Neural cell (in vitro differentiated cells): Measurements from ENCODE around the gene TMEM187. TPM values are rescaled to one million over a fixed set of nuclear protein-coding genes. Genes with fewer than 3 reads are reported as not detected.

Experiments used
- H2AFZ ChIP-seq: fragments of 200-600, 300-800 bp; sonication (generic), shearing (Covaris generic); 2 replicates; pipeline ENCODE4 v1.6.0; 2014; ENCODE audit warnings: low read depth, mild to moderate bottlenecking, antibody characterized with exemption, low read length, moderate library complexity
- H3F3A ChIP-seq: fragments of 200-600 bp; shearing (Covaris generic); 2 replicates; pipeline ENCODE4 v1.6.1; 2016; ENCODE audit warnings: mild to moderate bottlenecking, moderate library complexity, mixed read lengths, antibody characterized with exemption, low read length; ENCODE audit not compliant: insufficient read depth, poor library complexity, severe bottlenecking
- H3K27ac ChIP-seq: fragments of 200-600, 300-800 bp; sonication (generic), shearing (Covaris generic); 2 replicates; pipeline ENCODE4 v1.5.1; 2014; ENCODE audit warnings: mild to moderate bottlenecking, low read length, moderate library complexity
- H3K27me3 ChIP-seq: fragments of 300-800, 200-600 bp; sonication (generic), shearing (Covaris generic); 2 replicates; pipeline ENCODE4 v1.6.0; 2014; ENCODE audit warnings: mild to moderate bottlenecking, low read depth, low read length, moderate library complexity; ENCODE audit not compliant: insufficient read depth
- H3K36me3 ChIP-seq: fragments of 300-800, 200-600 bp; sonication (generic), shearing (Covaris generic); 2 replicates; pipeline ENCODE4 v1.5.1; 2014; ENCODE audit warnings: mild to moderate bottlenecking, antibody characterized with exemption, low read length, moderate library complexity; ENCODE audit not compliant: insufficient read depth
- H3K4me2 ChIP-seq: fragments of 300-800, 200-600 bp; sonication (generic), shearing (Covaris generic); 2 replicates; pipeline ENCODE4 v1.6.0; 2014; ENCODE audit warnings: mild to moderate bottlenecking, low read length
- H3K4me3 ChIP-seq: fragments of 300-800, 200-600 bp; sonication (generic), shearing (Covaris generic); 2 replicates; pipeline ENCODE4 v1.5.1; 2014; ENCODE audit warnings: mild to moderate bottlenecking, low read length, moderate library complexity
- H3K79me2 ChIP-seq: fragments of 200-600 bp; shearing (Covaris generic); replicated peaks from 2 replicates; pipeline ENCODE4 v1.6.0; 2014; ENCODE audit warnings: mild to moderate bottlenecking, low read length, moderate library complexity; ENCODE audit not compliant: insufficient read depth
- H3K9ac ChIP-seq: fragments of 300-800, 200-600 bp; sonication (generic), shearing (Covaris generic); 2 replicates; pipeline ENCODE4 v1.6.1; 2016; ENCODE audit warnings: mild to moderate bottlenecking, low read length, mixed read lengths
- H3K9me2 ChIP-seq: fragments of 200-600 bp; shearing (Covaris generic); 2 replicates; pipeline ENCODE4 v1.6.1; 2016; ENCODE audit warnings: mild to moderate bottlenecking, low read length, mixed read lengths; ENCODE audit not compliant: insufficient read depth
- H3K9me3 ChIP-seq: fragments of 200-600, 300-800 bp; sonication (generic), shearing (Covaris generic); 2 replicates; pipeline ENCODE4 v1.6.1; 2016; ENCODE audit warnings: mild to moderate bottlenecking, mixed run types, low read length, moderate library complexity, mixed read lengths
- H4K20me1 ChIP-seq: fragments of 200-600 bp; shearing (Covaris generic); 2 replicates; pipeline ENCODE4 v1.6.1; 2016; ENCODE audit warnings: mild to moderate bottlenecking, mixed run types; ENCODE audit not compliant: insufficient read depth
- EP300 ChIP-seq: fragments of 450-650 bp; conservative IDR thresholded peaks from 2 replicates; pipeline ENCODE4 v1.6.1; 2014; ENCODE audit warnings: antibody characterized with exemption, mild to moderate bottlenecking, moderate library complexity; ENCODE audit not compliant: poor library complexity, severe bottlenecking
- EZH2 ChIP-seq: fragments of 200-600, 300-800 bp; shearing (Covaris generic), sonication (generic); IDR thresholded peaks from 2 replicates; pipeline ENCODE4 v1.6.1; 2014; ENCODE audit warnings: antibody characterized with exemption, low read length, borderline replicate concordance, mild to moderate bottlenecking; ENCODE audit not compliant: insufficient read depth, poor library complexity, severe bottlenecking
- MXI1 ChIP-seq: fragments of 450-650 bp; conservative IDR thresholded peaks from 2 replicates; pipeline ENCODE4 v1.6.1; 2014; ENCODE audit warnings: antibody characterized with exemption, mild to moderate bottlenecking; ENCODE audit not compliant: poor library complexity, severe bottlenecking
- POLR2AphosphoS5 ChIP-seq: IDR thresholded peaks from 2 replicates; pipeline ENCODE4 v1.6.1; 2012
- RAD21 ChIP-seq: fragments of 450-650 bp; conservative IDR thresholded peaks from 2 replicates; pipeline ENCODE4 v1.6.1; 2014; ENCODE audit warnings: antibody characterized with exemption, mild to moderate bottlenecking, moderate library complexity
- SMC3 ChIP-seq: fragments of 450-650 bp; conservative IDR thresholded peaks from 2 replicates; pipeline ENCODE4 v1.6.1; 2014; ENCODE audit warnings: antibody characterized with exemption, mild to moderate bottlenecking, moderate library complexity; ENCODE audit not compliant: poor library complexity
- TAF1 ChIP-seq: IDR thresholded peaks from 2 replicates; pipeline ENCODE4 v1.6.1; 2012; ENCODE audit warnings: low read depth
- polyA plus RNA-seq: library from polyadenylated mRNA; depleted of rRNA; stranded (reverse); fragments of >200 nt; gene quantifications from 2 replicates; pipeline ENCODE4 v1.2.3, GENCODE V29; 2014
- TF ChIP-seq, protein P1 (sequence below): fragments of 450-650 bp; IDR thresholded peaks from 2 replicates; pipeline ENCODE4 v1.5.1; 2014; ENCODE audit warnings: antibody characterized with exemption, mild to moderate bottlenecking, moderate library complexity; ENCODE audit not compliant: poor library complexity, severe bottlenecking
- TF ChIP-seq, protein P2 (sequence below): IDR thresholded peaks from 2 replicates; pipeline ENCODE4 v1.6.1; 2012; ENCODE audit warnings: borderline replicate concordance

Gene TMEM187
- polyA plus RNA-seq, 1 donor from 2014 or later = 5.2 TPM

DNA sequence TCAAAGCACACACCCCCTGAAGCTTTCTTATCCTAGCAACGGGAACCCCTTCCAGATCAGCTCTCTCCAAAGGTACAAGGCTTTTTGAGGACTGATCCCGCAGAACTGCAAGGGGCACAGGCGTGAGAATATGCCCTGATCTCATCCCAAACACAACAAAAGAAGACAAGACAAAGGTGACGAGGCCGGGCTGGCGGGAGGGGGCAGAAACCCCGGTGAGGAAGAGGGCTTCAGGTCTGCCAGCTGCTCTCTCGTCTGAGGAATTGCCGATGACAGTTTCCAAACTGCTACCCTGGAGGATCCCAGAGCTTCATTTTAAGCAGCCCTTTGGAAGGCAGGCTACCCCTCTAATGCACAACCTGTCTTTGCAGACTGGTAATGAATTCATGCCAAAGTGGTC, 4.3 kb upstream of the TMEM187 start:
- Histone ChIP-seq H3K9me2 (no peaks in the 10 kb centered on the region), H3K27ac (peak overlapping the region; percentile 98), H3F3A (no peaks in the 10 kb centered on the region), H3K9ac (peak overlapping the region; percentile 98), H3K4me2 (peak overlapping the region; percentile 55), H3K79me2 (peaks cover 33% of the 10 kb centered on the region), H3K4me3 (peak overlapping the region; percentile 85), H3K36me3 (no peaks in the 10 kb centered on the region), H3K9me3 (no peaks in the 10 kb centered on the region), H3K27me3 (no peaks in the 10 kb centered on the region), H2AFZ (no peak overlapping the region), H4K20me1 (no peaks in the 10 kb centered on the region)
- no peak for TF ChIP-seq POLR2AphosphoS5
- TF ChIP-seq, protein P1, sequence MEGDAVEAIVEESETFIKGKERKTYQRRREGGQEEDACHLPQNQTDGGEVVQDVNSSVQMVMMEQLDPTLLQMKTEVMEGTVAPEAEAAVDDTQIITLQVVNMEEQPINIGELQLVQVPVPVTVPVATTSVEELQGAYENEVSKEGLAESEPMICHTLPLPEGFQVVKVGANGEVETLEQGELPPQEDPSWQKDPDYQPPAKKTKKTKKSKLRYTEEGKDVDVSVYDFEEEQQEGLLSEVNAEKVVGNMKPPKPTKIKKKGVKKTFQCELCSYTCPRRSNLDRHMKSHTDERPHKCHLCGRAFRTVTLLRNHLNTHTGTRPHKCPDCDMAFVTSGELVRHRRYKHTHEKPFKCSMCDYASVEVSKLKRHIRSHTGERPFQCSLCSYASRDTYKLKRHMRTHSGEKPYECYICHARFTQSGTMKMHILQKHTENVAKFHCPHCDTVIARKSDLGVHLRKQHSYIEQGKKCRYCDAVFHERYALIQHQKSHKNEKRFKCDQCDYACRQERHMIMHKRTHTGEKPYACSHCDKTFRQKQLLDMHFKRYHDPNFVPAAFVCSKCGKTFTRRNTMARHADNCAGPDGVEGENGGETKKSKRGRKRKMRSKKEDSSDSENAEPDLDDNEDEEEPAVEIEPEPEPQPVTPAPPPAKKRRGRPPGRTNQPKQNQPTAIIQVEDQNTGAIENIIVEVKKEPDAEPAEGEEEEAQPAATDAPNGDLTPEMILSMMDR = no peak
- TF ChIP-seq EZH2 = no peak
- TF ChIP-seq MXI1 = no peak
- no peak for TF ChIP-seq EP300
- no peak for TF ChIP-seq TAF1
- no peak for TF ChIP-seq SMC3
- no peak for TF ChIP-seq RAD21
- TF ChIP-seq, protein P2, sequence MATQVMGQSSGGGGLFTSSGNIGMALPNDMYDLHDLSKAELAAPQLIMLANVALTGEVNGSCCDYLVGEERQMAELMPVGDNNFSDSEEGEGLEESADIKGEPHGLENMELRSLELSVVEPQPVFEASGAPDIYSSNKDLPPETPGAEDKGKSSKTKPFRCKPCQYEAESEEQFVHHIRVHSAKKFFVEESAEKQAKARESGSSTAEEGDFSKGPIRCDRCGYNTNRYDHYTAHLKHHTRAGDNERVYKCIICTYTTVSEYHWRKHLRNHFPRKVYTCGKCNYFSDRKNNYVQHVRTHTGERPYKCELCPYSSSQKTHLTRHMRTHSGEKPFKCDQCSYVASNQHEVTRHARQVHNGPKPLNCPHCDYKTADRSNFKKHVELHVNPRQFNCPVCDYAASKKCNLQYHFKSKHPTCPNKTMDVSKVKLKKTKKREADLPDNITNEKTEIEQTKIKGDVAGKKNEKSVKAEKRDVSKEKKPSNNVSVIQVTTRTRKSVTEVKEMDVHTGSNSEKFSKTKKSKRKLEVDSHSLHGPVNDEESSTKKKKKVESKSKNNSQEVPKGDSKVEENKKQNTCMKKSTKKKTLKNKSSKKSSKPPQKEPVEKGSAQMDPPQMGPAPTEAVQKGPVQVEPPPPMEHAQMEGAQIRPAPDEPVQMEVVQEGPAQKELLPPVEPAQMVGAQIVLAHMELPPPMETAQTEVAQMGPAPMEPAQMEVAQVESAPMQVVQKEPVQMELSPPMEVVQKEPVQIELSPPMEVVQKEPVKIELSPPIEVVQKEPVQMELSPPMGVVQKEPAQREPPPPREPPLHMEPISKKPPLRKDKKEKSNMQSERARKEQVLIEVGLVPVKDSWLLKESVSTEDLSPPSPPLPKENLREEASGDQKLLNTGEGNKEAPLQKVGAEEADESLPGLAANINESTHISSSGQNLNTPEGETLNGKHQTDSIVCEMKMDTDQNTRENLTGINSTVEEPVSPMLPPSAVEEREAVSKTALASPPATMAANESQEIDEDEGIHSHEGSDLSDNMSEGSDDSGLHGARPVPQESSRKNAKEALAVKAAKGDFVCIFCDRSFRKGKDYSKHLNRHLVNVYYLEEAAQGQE = no peak

DNA sequence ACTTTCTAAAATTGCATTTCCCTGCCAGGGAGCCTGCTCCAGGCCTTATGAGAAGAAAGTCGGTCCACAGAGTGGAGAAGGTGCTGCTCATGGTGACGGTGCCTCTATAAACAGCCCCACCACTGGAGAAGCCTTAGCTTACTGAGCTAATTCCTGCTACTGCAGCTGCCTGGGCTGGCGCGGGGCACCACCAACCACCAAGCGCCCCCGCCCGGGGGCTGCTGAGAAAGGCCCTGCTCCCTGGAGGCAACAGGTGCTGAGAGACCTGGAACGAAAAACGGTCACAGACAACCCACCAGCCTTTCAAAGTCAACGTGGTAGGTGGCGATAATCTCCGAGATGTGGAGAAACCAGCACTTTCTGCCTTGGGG, 3.8 kb upstream of the TMEM187 start:
- Histone ChIP-seq H2AFZ (no peak overlapping the region), H3K79me2 (peaks cover 33% of the 10 kb centered on the region), H4K20me1 (no peaks in the 10 kb centered on the region), H3F3A (no peaks in the 10 kb centered on the region), H3K4me3 (peak overlapping the region; percentile 85), H3K9me3 (no peaks in the 10 kb centered on the region), H3K9me2 (no peaks in the 10 kb centered on the region), H3K4me2 (peak overlapping the region; percentile 55), H3K27ac (peak overlapping the region; percentile 98), H3K27me3 (no peaks in the 10 kb centered on the region), H3K9ac (peak overlapping the region; percentile 98), H3K36me3 (no peaks in the 10 kb centered on the region)
- no peak for TF ChIP-seq TAF1
- TF ChIP-seq, protein P1 = no peak
- TF ChIP-seq MXI1 = no peak
- no peak for TF ChIP-seq EP300
- TF ChIP-seq, protein P2 = no peak
- no peak for TF ChIP-seq POLR2AphosphoS5
- TF ChIP-seq EZH2 = no peak
- TF ChIP-seq SMC3 = no peak
- no peak for TF ChIP-seq RAD21
